ENCODE measurements around the gene MAML3.

Gene MAML3

GRCh38 chr4:139744232-139744631 is 409.8 kb downstream of the MAML3 start:
- no peak for DNase-seq (ENCODE audit: low read depth)
- TF ChIP-seq CTCF (IDR thresholded peaks at IDR 0.05; ENCODE audit: low read depth, low read length, missing control alignments), result no peak
- no peak overlapping the region for H3K4me3 ChIP-seq (ENCODE audit: low read depth, low read length)

GRCh38 chr4:139743027-139743426 is 411.0 kb downstream of the MAML3 start:
- no peak overlapping the region for H3K4me3 ChIP-seq (ENCODE audit: low read depth, low read length)
- DNase-seq (ENCODE audit: low read depth), result no peak

DNA sequence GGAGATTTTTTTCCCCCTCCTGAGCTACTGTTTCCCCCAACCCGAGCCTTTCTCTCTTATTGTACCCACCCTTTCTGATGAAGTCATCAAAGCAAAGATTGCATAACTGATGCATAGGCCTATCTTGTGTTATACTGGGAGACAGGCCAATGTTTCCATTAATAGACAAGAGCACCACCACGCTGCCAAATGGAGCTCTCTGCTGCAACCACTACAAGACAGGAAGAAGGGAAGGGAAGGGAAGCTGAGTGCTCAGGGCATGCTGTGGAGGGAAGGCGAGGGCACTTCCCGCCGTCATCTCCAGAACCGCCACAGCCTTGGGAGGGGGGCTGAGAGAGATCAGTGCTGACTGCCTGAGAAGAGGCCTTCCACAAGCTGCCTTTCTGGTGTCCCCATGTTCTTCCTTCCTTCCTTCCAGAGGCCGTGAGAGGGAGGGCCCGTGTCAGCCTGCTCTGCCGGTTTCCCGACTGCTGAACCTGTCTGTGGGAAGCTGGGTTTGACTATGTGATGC is 413.4 kb downstream of the MAML3 start:
- H3K4me3 ChIP-seq (ENCODE audit: low read depth, low read length), result no peak overlapping the region
- TF ChIP-seq CTCF (IDR thresholded peaks at IDR 0.05; ENCODE audit: low read depth, low read length, missing control alignments), result no peak
- no peak for DNase-seq (ENCODE audit: low read depth)

More at GRCh38 chr4:139743027-139743426, 411.0 kb downstream of the MAML3 start:
- no peak for TF ChIP-seq CTCF (IDR thresholded peaks at IDR 0.05; ENCODE audit: low read depth, low read length, missing control alignments)

DNA sequence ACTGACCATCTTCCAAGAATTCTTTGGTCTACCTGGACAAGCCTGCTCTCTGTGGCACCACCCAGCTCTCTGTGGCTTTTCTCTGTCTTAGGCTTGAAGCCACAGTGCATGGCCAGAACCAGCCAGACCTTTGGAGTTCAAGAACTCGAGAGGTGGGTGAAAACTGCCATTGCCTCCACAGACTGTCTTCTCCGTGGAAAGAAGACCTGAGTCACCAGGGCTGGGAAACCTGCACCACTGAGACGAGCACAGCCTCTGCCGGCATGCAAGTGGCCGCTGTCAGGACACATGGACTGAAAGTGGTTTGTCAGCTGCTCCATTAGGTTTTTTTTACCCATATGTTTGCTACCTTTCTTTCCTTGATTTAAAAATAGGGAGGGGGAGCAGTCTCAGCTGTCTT is 413.9 kb downstream of the MAML3 start:
- no peak for TF ChIP-seq CTCF (IDR thresholded peaks at IDR 0.05; ENCODE audit: low read depth, low read length, missing control alignments)
- H3K4me3 ChIP-seq (ENCODE audit: low read depth, low read length), result no peak overlapping the region
- DNase-seq (ENCODE audit: low read depth), result no peak

GRCh38 chr4:139738846-139739613 is 415.0 kb downstream of the MAML3 start:
- DNase-seq (ENCODE audit: low read depth), result no peak

GRCh38 chr4:139736661-139737060 is 417.3 kb downstream of the MAML3 start:
- DNase-seq (ENCODE audit: low read depth), result no peak
- no peak for TF ChIP-seq CTCF (IDR thresholded peaks at IDR 0.05; ENCODE audit: low read depth, low read length, missing control alignments)
- no peak overlapping the region for H3K4me3 ChIP-seq (ENCODE audit: low read depth, low read length)

More at GRCh38 chr4:139738846-139739613, 415.0 kb downstream of the MAML3 start:
- H3K4me3 ChIP-seq (ENCODE audit: low read depth, low read length), result no peak overlapping the region
- TF ChIP-seq CTCF (IDR thresholded peaks at IDR 0.05; ENCODE audit: low read depth, low read length, missing control alignments), result no peak

GRCh38 chr4:139736274-139736660 is 417.7 kb downstream of the MAML3 start:
- no peak for TF ChIP-seq CTCF (IDR thresholded peaks at IDR 0.05; ENCODE audit: low read depth, low read length, missing control alignments)
- H3K4me3 ChIP-seq (ENCODE audit: low read depth, low read length), result no peak overlapping the region
- no peak for DNase-seq (ENCODE audit: low read depth)
